Activated naive CD4-positive, alpha-beta T cell treated with Interleukin-2 at 50 U/mL for 16 hours (primary cell): ENCODE data around the gene FRMPD4.
"Not testable (repeated sequence)": the region's sequence is repeated elsewhere in the genome, so short reads cannot be mapped to it uniquely, and the experiment has no call there.

Source experiments
- DNase-seq: peaks from one replicate; pipeline ENCODE4 v3.0.0-alpha.2; 2020

Gene FRMPD4

GRCh38 chrX:12446342-12447075 is 308.2 kb downstream of the FRMPD4 start:
- no peak for DNase-seq

DNA sequence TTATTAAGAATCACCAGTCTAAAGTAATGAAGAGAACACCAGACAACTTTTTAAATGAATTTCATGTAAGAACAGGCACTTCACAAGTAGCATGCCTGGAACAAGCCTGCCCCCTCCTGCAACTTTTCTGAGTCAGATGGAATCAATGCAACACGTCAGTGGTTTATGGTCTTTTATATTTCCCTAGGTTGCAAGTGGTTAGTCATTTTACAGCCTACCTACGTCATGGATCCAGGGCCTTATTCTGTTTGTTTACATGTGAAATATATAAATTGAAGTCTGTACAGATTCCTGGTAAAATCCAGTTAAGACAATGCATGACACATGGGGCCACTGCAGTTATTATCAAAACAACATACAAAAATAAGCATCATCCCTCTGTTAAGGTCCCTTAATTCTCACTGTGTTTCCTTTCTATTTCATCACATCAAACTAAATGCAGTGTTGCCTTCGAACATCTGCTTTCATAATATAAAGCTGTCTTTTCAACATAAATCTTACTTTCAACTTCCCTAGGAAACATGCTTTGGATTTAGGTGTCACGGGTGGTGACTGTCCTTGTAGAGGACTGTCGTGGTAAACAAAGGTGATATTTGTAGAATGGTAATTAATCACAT is 309.3 kb downstream of the FRMPD4 start:
- no peak for DNase-seq

- DNase-seq: no peak
Observed at GRCh38 chrX:12452268-12452667, 314.0 kb downstream of the FRMPD4 start.

DNA sequence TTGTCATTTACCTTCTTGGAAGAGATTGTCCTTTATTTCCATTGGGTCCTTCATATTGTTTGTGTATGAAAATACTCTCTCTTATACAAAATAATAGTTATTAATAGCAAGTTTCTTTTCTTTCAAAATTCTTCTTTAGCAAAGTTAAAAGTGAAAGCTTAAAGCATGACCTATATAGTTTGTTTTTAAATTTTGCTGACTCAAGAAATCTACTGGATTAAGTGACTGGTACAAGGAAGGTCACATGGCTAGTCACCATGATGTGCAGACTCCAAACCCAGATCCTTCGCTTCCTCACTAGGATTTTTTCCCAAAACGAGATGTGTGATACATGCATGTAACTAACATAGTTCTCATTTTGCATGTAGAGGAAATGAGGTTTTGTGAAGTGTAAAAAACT is 322.7 kb downstream of the FRMPD4 start:
- DNase-seq: no peak

DNA sequence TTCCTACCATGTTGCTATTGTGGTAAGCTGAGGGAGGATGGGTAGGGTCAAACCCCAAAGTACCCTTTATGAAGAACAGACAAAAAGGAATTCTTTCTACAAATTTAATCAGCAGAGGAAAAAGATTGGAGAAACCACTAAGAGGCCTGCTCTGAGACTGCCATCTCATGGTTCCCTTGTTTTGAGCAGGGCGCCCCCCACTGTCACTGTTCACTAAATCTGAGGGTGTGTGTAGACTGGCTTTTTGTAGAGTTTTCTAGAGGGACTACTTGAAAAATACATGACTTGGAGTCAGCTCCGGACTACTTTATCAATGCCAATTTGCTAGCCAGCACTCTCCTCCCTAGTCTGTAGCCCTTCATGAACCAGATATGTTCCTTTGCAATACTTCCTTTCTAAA is 324.8 kb downstream of the FRMPD4 start:
- DNase-seq: no peak

GRCh38 chrX:12463873-12464272 is 325.6 kb downstream of the FRMPD4 start:
- no peak for DNase-seq

GRCh38 chrX:12467321-12467720 is 329.0 kb downstream of the FRMPD4 start:
- DNase-seq: no peak

DNA sequence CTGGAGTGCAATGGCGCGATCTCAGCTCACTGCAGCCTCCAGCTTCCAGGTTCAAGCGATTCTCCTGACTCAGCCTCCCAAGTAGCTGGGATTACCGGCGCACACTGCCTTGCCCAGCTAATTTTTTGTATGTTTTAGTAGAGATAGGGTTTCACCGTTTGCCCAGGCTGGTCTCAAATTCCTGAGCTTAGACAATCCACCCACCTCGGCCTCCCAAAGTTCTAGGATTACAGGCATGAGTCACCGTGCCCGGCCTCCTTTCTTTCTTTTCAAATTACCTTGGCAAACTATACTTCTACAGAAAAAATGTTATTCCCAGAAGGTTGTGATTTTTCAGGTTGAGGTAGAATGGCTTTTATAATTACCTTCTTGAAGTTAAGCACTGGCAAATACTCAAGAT is 331.0 kb downstream of the FRMPD4 start:
- no peak for DNase-seq

GRCh38 chrX:12471061-12471460 is 332.8 kb downstream of the FRMPD4 start:
- no peak for DNase-seq

- no peak for DNase-seq
Observed at GRCh38 chrX:12480956-12481355, 342.7 kb downstream of the FRMPD4 start.

DNA sequence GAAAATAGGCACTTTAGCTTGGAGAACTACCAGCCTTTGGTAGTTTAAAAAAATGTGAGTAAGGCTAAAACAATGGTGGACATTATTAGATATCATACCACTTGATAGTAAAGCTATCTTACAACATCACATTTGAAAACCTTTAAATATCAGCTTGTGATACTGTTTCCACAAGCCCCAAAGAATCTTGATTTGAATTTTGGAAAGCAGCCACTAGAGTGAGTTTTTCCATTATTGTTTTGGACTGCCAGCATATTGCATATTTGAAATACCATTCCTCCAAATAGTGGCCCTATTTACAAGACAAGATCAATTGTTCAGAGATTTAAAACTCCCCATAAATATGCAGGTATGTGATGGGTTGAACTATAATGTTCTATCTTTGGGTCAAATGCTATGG is 349.9 kb downstream of the FRMPD4 start:
- no peak for DNase-seq

DNA sequence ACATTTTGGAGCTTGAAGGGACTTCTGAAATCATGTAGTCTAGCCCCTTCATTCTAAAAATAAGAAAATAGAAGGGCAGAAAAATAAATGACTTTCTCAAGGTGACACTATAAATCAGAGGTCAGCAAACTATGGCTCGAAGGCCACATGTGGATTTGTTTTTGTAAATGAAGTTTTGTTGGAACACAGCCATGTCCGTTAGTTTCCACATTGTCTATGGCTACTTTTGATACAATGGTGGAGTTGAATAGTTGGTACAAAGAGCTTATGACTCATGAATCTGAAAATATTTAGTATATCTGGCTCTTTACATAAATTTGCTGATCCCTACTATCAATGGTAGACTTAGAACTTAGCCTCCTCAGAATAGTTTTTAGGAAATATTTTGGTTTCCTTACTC is 350.5 kb downstream of the FRMPD4 start:
- DNase-seq: no peak

DNA sequence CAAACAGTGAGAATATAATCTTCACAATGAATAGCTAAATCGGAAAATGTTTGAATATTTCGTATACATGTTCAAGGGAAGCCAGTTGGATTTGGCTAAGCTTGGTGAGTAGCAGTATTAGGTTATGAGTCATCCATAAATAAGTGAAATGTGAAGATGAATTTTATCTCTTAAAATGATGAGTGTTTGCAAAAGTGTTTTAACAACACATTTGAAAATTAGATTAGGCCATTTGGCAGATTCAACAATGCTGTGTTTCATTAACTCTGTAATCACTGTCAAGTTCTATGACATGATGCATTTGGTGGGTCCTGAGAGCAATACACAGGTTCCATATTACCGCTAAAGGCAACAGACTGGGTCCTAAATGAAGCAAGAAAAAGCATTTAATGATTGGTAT is 351.1 kb downstream of the FRMPD4 start:
- no peak for DNase-seq

GRCh38 chrX:12494400-12495138 is 356.3 kb downstream of the FRMPD4 start:
- no peak for DNase-seq

DNA sequence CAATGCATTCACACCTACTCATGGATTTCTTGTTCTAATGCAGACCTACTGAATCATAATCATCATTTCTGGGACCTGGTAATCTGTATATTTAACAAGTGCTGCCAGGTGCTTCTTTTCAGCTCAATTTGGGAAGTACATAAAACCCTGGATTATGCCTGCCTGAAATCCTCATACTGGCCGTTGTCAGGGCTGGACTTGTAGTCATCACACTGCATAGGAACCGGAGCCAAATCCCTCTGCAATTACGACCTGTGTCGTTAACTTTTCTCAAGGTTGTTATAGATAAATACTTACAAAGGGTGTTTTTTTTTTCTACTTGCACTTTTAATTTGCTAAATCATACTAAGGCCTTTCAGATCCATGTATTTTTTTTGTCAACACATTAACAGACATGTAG is 358.1 kb downstream of the FRMPD4 start:
- DNase-seq: no peak

DNA sequence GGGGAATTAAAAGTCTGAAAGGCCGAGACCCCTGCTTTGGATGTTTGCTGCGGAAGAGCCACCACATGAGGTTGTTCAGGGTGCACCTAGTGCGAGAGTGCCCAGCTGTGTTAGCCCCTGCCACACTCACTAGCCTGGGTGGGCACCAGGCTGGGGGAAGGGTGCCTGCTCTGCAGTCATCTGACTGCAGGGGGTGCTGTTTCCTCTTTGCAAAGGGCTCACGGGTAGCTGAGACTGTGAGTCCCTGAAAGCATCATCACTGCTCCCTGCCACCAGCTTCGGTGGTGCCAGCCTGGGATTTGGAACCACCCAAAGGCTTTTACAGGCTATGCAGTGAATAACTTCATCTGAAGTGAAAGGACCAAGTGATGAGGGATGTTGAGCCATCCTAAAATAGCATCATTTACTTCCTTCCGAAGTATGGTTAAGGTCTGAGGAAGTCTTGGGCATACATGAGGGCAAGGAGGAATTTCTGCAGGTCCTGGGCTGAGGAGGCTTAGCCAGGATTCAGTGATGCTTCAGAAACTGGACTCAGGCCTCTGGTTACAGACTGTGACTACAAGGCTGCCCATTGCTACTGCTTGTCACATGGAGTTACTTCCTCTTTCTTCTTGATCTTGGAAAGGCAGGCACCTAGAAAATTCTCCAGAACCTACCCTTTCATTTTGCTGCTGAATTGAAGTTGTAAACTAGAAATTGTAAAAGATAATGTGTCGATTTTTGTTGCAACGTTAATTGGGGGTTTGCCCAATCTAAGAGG is 359.7 kb downstream of the FRMPD4 start:
- no peak for DNase-seq

GRCh38 chrX:12505127-12505526 is 366.9 kb downstream of the FRMPD4 start:
- DNase-seq: no peak

DNA sequence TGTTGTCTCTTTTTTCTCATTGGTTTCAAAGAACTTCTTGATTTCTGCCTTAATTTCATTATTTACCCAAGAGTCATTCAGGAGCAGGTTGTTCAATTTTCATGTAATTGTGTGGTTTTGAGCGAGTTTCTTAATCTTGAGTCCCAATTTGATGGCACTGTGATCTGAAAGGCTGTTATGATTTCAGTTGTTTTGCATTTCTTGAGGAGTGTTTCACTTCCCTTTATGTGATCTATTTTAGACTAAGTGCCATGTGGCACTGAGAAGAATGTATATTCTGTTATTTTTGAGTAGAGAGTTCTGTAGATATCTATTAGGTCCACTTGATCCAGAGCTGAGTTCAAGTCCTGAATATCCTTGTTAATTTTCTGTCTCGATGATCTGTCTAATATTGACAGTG is 377.1 kb downstream of the FRMPD4 start:
- not testable (repeated sequence) for DNase-seq

DNA sequence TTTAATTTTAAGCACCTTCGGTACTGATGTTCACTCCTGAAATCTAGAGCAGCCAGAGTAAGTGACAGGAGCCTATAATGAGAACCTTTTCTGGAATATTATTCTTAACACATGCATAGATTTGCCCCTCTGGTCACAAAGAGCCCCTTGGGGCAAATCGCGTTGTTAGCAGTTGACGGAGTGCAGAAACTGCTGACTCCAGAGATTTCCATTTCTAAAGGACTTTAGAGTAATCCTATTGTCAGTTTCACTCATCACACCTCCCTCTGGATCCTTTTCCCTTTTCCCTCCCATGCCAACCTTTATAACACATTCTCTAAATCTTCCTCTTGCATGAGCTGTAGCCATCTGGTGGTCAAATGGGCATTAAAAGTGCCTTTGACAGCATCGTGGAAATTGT is 388.0 kb downstream of the FRMPD4 start:
- DNase-seq: no peak

- not testable (repeated sequence) for DNase-seq
Observed at GRCh38 chrX:12538096-12538495, 399.8 kb downstream of the FRMPD4 start.

DNA sequence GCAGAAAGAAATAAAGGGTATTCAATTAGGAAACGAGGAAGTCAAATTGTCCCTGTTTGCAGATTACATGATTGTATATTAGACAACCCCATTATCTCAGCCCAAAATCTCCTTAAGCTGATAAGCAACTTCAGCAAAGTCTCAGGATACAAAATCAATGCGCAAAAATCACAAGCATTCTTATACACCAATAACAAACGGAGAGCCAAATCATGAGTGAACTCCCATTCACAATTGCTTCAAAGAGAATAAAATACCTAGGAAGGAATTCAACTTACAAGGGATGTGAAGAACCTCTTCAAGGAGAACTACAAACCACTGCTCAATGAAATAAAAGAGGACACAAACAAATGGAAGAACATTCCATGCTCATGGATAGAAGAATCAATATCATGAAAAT is 404.0 kb downstream of the FRMPD4 start:
- DNase-seq: not testable (repeated sequence)

GRCh38 chrX:12548341-12548740 is 410.1 kb downstream of the FRMPD4 start:
- DNase-seq: no peak

- DNase-seq: no peak
Observed at GRCh38 chrX:12548746-12549145, 410.5 kb downstream of the FRMPD4 start.
